ENCODE data around the gene FUS.

GRCh38 chr16:31213342-31213741 lies 33.4 kb downstream of the FUS start:
- TF ChIP-seq EGR1 (IDR thresholded peaks at IDR 0.05; ENCODE audit: low read depth), result no peak
- TF ChIP-seq POLR2A (IDR thresholded peaks at IDR 0.05; ENCODE audit: borderline replicate concordance, extremely low read depth, insufficient read depth, insufficient read length), result no peak
- TF ChIP-seq, protein P1, sequence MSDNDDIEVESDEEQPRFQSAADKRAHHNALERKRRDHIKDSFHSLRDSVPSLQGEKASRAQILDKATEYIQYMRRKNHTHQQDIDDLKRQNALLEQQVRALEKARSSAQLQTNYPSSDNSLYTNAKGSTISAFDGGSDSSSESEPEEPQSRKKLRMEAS (IDR thresholded peaks at IDR 0.05), result no peak
- TF ChIP-seq CTCF (IDR thresholded peaks at IDR 0.05 in 2 of 3, conservative IDR thresholded peaks at IDR 0.05 in 1 of 3; ENCODE audit: borderline replicate concordance in 1 of 3, insufficient read depth in 1 of 3, low read depth in 2 of 3, low read length in 2 of 3), result no peak
- TF ChIP-seq SRF (IDR thresholded peaks at IDR 0.05; ENCODE audit: low read depth), result no peak
- TF ChIP-seq CEBPB (IDR thresholded peaks at IDR 0.05; ENCODE audit: low read depth), result no peak
- no peak for TF ChIP-seq ZFX (IDR thresholded peaks at IDR 0.05)
- TF ChIP-seq RAD21 (IDR thresholded peaks at IDR 0.05; ENCODE audit: low read depth), result no peak
- no peak for TF ChIP-seq EZH2 (IDR thresholded peaks at IDR 0.05)
